ENCODE data around the gene C1QA. TPM values are rescaled to one million over a fixed set of nuclear protein-coding genes. Genes with fewer than 3 reads are reported as not detected.
"Not testable (repeated sequence)": the region's sequence is repeated elsewhere in the genome, so short reads cannot be mapped to it uniquely, and the experiment has no call there.

Gene C1QA
- total and polyA plus RNA-seq, 12 donors: 16.4 to 386 (median 34.6) TPM

DNA sequence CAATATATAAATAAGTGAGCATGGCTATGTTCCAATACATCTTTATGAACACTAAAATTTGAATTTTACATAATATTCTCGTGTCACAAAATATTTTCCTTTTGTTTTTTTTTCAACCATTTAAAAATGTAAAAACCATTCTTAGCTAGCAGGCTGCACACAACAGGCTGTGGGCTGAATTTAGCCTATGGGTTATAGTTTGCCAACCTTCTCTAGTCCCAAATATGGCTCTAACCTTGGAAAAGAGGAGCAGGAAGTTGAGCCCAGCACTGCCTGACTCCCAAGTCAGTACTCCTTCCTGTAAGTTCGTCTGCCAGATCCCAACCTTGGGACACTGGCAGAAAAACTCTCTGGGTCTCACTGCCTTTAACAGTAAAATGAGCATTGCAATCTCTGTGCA lies 30.0 kb downstream of the C1QA start:
- peak in 1 of 8 donors; percentile 30 for ATAC-seq
- Histone ChIP-seq H3K9me3 (no peaks in the 10 kb centered on the region), H3K36me3 (peaks cover 0 to 4% (median 0%) of the 10 kb centered on the region in 9 donors), H3K27ac (no peak overlapping the region), H3K4me1 (no peaks in the 10 kb centered on the region), H3K27me3 (peaks cover 0 to 60% (median 25%) of the 10 kb centered on the region in 7 donors), H3K4me3 (no peak overlapping the region)
- TF ChIP-seq, protein P1, sequence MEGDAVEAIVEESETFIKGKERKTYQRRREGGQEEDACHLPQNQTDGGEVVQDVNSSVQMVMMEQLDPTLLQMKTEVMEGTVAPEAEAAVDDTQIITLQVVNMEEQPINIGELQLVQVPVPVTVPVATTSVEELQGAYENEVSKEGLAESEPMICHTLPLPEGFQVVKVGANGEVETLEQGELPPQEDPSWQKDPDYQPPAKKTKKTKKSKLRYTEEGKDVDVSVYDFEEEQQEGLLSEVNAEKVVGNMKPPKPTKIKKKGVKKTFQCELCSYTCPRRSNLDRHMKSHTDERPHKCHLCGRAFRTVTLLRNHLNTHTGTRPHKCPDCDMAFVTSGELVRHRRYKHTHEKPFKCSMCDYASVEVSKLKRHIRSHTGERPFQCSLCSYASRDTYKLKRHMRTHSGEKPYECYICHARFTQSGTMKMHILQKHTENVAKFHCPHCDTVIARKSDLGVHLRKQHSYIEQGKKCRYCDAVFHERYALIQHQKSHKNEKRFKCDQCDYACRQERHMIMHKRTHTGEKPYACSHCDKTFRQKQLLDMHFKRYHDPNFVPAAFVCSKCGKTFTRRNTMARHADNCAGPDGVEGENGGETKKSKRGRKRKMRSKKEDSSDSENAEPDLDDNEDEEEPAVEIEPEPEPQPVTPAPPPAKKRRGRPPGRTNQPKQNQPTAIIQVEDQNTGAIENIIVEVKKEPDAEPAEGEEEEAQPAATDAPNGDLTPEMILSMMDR (IDR thresholded peaks at IDR 0.05): no peak
- WGBS, 2 donors: 49 to 78% methylated on average over 2 of the region's 2 CpGs
- DNase-seq: no peak
- intact Hi-C loops (cut with DNase I): no loop called here

DNA sequence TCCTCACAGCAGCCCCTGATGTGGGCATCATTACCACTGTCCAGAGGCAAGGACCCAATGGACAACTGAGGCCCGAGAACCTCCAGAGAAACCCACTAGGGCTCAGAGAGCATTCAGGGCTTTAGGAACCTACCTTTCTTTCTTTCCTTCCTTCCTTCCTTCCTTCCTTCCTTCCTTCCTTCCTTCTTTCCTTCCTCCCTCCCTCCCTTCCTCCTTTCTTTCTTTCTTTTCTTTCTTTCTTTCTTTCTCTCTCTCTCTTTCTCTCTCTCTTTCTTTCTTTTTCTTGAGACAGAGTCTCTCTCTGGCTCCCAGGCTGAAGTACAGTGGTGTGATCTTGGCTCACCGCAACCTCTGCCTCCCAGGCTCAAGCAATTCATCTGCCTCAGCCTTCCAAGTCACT lies 32.4 kb downstream of the C1QA start:
- WGBS, 2 donors: 90 to 92% methylated on average over 2 of the region's 2 CpGs
- H3K4me1 ChIP-seq; H3K36me3 ChIP-seq; ATAC-seq; DNase-seq; intact Hi-C loops (cut with DNase I); H3K27ac ChIP-seq; H3K4me3 ChIP-seq; H3K9me3 ChIP-seq: not testable (repeated sequence)
- peaks cover 0 to 70% (median 45%) of the 10 kb centered on the region in 7 donors for H3K27me3 ChIP-seq

DNA sequence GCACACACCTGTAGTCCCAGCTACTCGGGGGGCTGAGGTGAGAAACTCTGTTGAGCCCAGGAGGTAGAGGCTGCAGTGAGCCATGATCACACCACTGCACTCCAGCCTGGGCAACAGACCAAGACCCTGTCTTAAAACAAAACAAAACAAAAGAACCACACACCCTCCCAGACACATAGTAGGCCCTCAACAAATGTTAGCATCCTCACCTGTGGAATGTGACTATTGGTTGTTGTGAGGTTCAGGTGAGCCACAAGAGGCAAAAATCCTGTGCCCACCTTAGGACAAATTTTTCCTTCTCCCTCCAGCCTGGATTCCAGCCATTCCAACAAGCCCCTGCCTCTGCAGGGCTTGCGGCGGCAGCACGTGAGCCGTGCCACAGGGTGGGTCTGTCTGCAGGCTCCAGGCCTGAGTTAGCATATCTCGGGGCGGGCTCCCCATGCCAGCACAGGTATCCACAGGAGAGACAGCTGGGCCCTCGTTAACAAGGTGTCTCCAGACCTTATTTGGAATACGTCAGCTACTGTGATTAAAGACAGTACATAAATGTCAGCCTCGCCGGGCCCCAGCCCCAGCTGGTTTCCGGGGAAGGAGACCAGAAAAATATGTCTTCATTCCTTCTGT lies 34.0 kb downstream of the C1QA start:
- H3K4me3 ChIP-seq: no peak overlapping the region
- no peak for DNase-seq
- no peaks in the 10 kb centered on the region for H3K36me3 ChIP-seq
- WGBS, 2 donors: 42 to 50% methylated on average over 12 of the region's 12 CpGs
- TF ChIP-seq, protein P1 (IDR thresholded peaks at IDR 0.05): no peak
- H3K9me3 ChIP-seq: no peaks in the 10 kb centered on the region
- no peak overlapping the region for H3K27ac ChIP-seq
- ATAC-seq: no peak
- H3K27me3 ChIP-seq: peaks cover 0 to 84% (median 52%) of the 10 kb centered on the region in 7 donors
- H3K4me1 ChIP-seq: no peaks in the 10 kb centered on the region
- intact Hi-C loops (cut with DNase I): loop anchor here in 3 of 10 donors (10.0 kb wide), 2 partner anchors 254 to 264 kb away; no protein-coding TSS in a partner anchor

DNA sequence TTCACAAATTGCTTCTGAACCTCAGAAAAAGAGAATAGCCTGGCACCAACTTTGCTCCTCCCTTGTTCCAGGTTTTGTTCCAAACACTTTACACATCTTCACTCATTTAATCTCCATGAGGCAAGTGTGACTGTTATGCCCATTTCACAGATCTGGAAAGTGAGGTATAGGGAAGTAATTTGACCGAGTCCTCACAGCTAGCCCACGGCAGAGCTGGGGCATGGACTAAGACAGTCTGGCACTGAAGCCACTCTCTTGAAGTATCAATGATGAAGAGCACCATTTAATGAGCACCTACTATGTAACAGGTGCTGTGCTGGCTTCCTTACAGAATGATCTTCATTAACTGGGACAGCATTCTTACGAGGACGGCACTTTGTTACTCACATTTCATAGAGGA lies 35.6 kb downstream of the C1QA start:
- intact Hi-C loops (cut with DNase I): loop anchor here in 3 of 10 donors (10.0 kb wide), 2 partner anchors 253 to 263 kb away; no protein-coding TSS in a partner anchor
- peaks cover 0 to 89% (median 58%) of the 10 kb centered on the region in 7 donors for H3K27me3 ChIP-seq
- WGBS, 2 donors: 76 to 92% methylated on average over 4 of the region's 4 CpGs

More for the DNA sequence above, 35.6 kb downstream of the C1QA start:
- no peak for DNase-seq
- Histone ChIP-seq H3K36me3 (no peaks in the 10 kb centered on the region), H3K4me3 (no peak overlapping the region), H3K4me1 (no peaks in the 10 kb centered on the region), H3K27ac (no peak overlapping the region), H3K9me3 (no peaks in the 10 kb centered on the region)
- no peak for ATAC-seq
- TF ChIP-seq, protein P1 (IDR thresholded peaks at IDR 0.05): no peak

Measured in heart right ventricle (tissue), 16 donors.